ENCODE measurements around the gene PAF1. TPM values are rescaled to one million over a fixed set of nuclear protein-coding genes. Genes with fewer than 3 reads are reported as not detected.

Gene PAF1
- total RNA-seq, 2 experiments from 2014 or later: 33.1 to 45.9 TPM

DNA sequence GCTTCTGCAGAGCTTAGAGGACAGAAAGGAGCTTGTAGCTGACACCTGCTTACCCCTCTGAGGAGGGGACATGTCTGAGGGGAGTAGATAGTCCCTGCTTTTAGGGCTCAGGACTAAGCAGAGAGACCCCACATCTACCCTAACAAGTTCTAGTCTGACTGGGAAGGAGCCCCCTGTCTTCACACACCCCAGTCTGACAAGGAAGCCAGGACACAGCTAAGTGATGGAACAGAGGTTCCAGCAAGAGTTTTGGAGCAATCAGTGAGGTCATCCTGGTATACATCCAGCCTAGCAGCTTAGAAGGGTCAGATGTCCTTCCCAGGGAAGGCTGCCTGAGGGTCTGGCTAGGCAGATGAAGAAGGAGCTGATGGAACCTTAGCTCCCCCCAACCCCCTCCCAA, 15.0 kb downstream of the PAF1 start:
- H3K4me2 ChIP-seq (ENCODE audit: low read length): no peak overlapping the region
- no peaks in the 10 kb centered on the region for H3K79me2 ChIP-seq (ENCODE audit: insufficient read depth, low read depth, low read length)
- peaks cover 85% of the 10 kb centered on the region for H3K36me3 ChIP-seq (ENCODE audit: insufficient read depth, low read length)
- no peak overlapping the region for H3K27ac ChIP-seq (ENCODE audit: low read depth, low read length, poor library complexity, severe bottlenecking)
- no peak overlapping the region for H2AFZ ChIP-seq (ENCODE audit: low read length)
- DNase-seq (ENCODE audit: low spot score): no peak
- CTCF ChIA-PET (ENCODE audit: unreplicated experiment): no interaction called here
- H3K9me2 ChIP-seq (ENCODE audit: insufficient read depth, low read length): no peaks in the 10 kb centered on the region
- TF ChIP-seq, protein P1, sequence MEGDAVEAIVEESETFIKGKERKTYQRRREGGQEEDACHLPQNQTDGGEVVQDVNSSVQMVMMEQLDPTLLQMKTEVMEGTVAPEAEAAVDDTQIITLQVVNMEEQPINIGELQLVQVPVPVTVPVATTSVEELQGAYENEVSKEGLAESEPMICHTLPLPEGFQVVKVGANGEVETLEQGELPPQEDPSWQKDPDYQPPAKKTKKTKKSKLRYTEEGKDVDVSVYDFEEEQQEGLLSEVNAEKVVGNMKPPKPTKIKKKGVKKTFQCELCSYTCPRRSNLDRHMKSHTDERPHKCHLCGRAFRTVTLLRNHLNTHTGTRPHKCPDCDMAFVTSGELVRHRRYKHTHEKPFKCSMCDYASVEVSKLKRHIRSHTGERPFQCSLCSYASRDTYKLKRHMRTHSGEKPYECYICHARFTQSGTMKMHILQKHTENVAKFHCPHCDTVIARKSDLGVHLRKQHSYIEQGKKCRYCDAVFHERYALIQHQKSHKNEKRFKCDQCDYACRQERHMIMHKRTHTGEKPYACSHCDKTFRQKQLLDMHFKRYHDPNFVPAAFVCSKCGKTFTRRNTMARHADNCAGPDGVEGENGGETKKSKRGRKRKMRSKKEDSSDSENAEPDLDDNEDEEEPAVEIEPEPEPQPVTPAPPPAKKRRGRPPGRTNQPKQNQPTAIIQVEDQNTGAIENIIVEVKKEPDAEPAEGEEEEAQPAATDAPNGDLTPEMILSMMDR (conservative IDR thresholded peaks at IDR 0.05; ENCODE audit: low read length): no peak
- TF ChIP-seq EZH2phosphoT487 (IDR thresholded peaks at IDR 0.05; ENCODE audit: borderline replicate concordance, low read depth, low read length): no peak
- POLR2A ChIA-PET: no interaction called here
- intact Hi-C loops (cut with micrococcal nuclease; ENCODE audit: unreplicated experiment): no loop called here
- no peaks in the 10 kb centered on the region for H3K4me1 ChIP-seq (ENCODE audit: insufficient read depth, low read length, poor library complexity, severe bottlenecking)
- no peaks in the 10 kb centered on the region for H3K9me3 ChIP-seq (ENCODE audit: low read length)
- no peak overlapping the region for H3K4me3 ChIP-seq (ENCODE audit: low read depth, low read length, poor library complexity, severe bottlenecking)
- no peaks in the 10 kb centered on the region for H4K20me1 ChIP-seq (ENCODE audit: insufficient read depth, low read length)
- no TSS peak for BruUV-seq (replicated peaks)

DNA sequence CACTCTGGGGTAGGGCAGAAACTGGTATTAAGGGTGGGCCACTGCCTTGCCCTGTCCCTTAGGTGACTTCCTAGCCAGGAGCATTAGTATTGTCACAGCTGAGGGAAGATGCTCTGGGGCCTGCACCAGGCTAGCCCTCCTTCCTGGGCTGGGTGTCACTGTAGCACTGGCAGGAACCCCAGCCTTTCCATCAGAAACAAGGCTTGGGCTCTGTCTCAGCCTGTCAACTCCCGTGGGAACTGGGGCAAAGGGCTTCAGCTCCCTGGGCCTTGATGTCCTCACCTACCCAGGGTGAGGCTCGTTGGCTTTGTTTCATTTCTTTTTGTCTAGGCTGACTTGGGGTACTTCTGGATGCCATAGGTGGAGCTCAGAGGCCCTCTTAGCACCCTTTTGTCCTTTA, 18.0 kb downstream of the PAF1 start:
- peaks cover 82% of the 10 kb centered on the region for H3K36me3 ChIP-seq (ENCODE audit: insufficient read depth, low read length)
- no peak overlapping the region for H3K27ac ChIP-seq (ENCODE audit: low read depth, low read length, poor library complexity, severe bottlenecking)
- no peaks in the 10 kb centered on the region for H3K79me2 ChIP-seq (ENCODE audit: insufficient read depth, low read depth, low read length)
- H3K9me2 ChIP-seq (ENCODE audit: insufficient read depth, low read length): no peaks in the 10 kb centered on the region
- H2AFZ ChIP-seq (ENCODE audit: low read length): no peak overlapping the region
- intact Hi-C loops (cut with micrococcal nuclease; ENCODE audit: unreplicated experiment): no loop called here
- H4K20me1 ChIP-seq (ENCODE audit: insufficient read depth, low read length): no peaks in the 10 kb centered on the region
- TF ChIP-seq EZH2phosphoT487 (IDR thresholded peaks at IDR 0.05; ENCODE audit: borderline replicate concordance, low read depth, low read length): no peak
- TF ChIP-seq, protein P1 (conservative IDR thresholded peaks at IDR 0.05; ENCODE audit: low read length): no peak
- no peaks in the 10 kb centered on the region for H3K9me3 ChIP-seq (ENCODE audit: low read length)
- no peak overlapping the region for H3K4me2 ChIP-seq (ENCODE audit: low read length)
- no peak for DNase-seq (ENCODE audit: low spot score)
- CTCF ChIA-PET (ENCODE audit: unreplicated experiment): no interaction called here
- no TSS peak for BruUV-seq (replicated peaks)
- no peaks in the 10 kb centered on the region for H3K4me1 ChIP-seq (ENCODE audit: insufficient read depth, low read length, poor library complexity, severe bottlenecking)
- POLR2A ChIA-PET: no interaction called here
- no peak overlapping the region for H3K4me3 ChIP-seq (ENCODE audit: low read depth, low read length, poor library complexity, severe bottlenecking)

DNA sequence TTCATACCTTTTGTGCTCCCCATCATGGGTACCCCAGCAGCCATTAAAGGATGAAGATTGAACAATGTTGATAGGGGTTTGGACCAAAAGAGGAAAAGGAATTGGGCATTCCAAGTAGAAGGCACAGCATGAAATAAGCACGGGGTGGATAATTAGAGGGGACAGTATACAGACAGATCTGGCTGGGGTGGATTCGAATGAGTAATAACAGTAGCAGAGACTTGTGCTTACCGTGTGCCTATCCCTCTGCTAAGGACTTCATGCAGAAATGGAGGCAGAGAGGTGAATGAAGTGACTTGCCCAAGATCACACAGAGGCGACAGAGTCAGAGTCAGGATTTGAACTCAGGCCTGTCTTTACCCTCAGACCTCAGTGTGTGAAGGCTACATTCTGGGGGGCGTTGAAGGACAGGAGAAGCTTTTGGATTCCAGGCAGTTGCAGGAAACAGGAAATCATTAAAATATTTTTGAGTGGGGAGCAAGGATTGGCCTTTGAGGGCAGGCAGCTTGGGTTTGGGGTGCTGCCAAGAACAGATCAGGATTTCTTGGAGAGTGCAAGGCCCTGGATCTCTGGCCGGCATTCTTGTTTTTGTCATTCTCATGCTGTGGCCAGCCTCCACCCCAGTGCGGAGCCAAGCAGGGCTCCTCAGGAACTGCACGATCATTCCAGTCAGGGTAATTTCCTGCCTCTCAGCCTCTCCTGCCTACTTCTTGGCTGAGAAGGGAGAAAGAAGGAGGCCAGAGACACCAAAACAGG, 18.7 kb downstream of the PAF1 start:
- TF ChIP-seq EZH2phosphoT487 (IDR thresholded peaks at IDR 0.05; ENCODE audit: borderline replicate concordance, low read depth, low read length): no peak
- TF ChIP-seq, protein P1 (conservative IDR thresholded peaks at IDR 0.05; ENCODE audit: low read length): no peak
- H3K9me2 ChIP-seq (ENCODE audit: insufficient read depth, low read length): no peaks in the 10 kb centered on the region
- no peaks in the 10 kb centered on the region for H3K4me1 ChIP-seq (ENCODE audit: insufficient read depth, low read length, poor library complexity, severe bottlenecking)
- no peaks in the 10 kb centered on the region for H3K9me3 ChIP-seq (ENCODE audit: low read length)
- DNase-seq (ENCODE audit: low spot score): no peak
- CTCF ChIA-PET (ENCODE audit: unreplicated experiment): no interaction called here
- H4K20me1 ChIP-seq (ENCODE audit: insufficient read depth, low read length): no peaks in the 10 kb centered on the region
- POLR2A ChIA-PET: no interaction called here
- no peak overlapping the region for H3K4me3 ChIP-seq (ENCODE audit: low read depth, low read length, poor library complexity, severe bottlenecking)
- intact Hi-C loops (cut with micrococcal nuclease; ENCODE audit: unreplicated experiment): no loop called here
- BruUV-seq (replicated peaks): no TSS peak
- H3K36me3 ChIP-seq (ENCODE audit: insufficient read depth, low read length): peaks cover 74% of the 10 kb centered on the region
- H3K4me2 ChIP-seq (ENCODE audit: low read length): no peak overlapping the region
- no peak overlapping the region for H2AFZ ChIP-seq (ENCODE audit: low read length)
- no peaks in the 10 kb centered on the region for H3K79me2 ChIP-seq (ENCODE audit: insufficient read depth, low read depth, low read length)
- H3K27ac ChIP-seq (ENCODE audit: low read depth, low read length, poor library complexity, severe bottlenecking): no peak overlapping the region

All from OCI-LY7 (cell line).